OCI-LY7 (cell line): Measurements from ENCODE around the gene RBBP8NL.

Experiments used
- EZH2phosphoT487 ChIP-seq: fragments of 200-600 bp; sonication (generic); IDR thresholded peaks from 2 replicates; pipeline ENCODE4 v1.6.1; 2018; ENCODE audit warnings: low read depth, borderline replicate concordance, mild to moderate bottlenecking, mixed run types, antibody characterized with exemption, low read length, moderate library complexity, mixed read lengths
- TF ChIP-seq, protein P1 (sequence below): fragments of 200-600 bp; sonication (generic); conservative IDR thresholded peaks from 2 replicates; pipeline ENCODE4 v1.5.1; 2014; ENCODE audit warnings: mild to moderate bottlenecking, antibody characterized with exemption, low read length, moderate library complexity, mixed read lengths

DNA sequence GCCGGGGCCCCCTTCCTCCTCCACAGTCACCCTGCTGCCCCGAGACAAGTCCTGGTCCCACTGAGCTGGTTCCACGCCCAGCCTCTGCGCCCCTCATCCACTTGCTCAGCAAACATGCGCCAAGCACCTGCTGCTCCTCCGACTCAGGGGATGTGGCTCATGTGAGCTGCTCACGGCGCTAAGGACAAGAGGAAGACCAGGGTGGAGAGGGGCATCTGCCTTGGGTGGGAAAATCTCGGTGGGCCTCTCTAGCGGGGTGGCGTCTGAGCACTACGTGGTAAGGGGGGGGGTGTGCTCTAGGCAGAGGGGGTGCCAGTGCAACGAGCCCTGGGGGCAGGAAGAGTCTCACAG lies 64.8 kb downstream of the RBBP8NL start:
- no peak for TF ChIP-seq EZH2phosphoT487
- TF ChIP-seq, protein P1, sequence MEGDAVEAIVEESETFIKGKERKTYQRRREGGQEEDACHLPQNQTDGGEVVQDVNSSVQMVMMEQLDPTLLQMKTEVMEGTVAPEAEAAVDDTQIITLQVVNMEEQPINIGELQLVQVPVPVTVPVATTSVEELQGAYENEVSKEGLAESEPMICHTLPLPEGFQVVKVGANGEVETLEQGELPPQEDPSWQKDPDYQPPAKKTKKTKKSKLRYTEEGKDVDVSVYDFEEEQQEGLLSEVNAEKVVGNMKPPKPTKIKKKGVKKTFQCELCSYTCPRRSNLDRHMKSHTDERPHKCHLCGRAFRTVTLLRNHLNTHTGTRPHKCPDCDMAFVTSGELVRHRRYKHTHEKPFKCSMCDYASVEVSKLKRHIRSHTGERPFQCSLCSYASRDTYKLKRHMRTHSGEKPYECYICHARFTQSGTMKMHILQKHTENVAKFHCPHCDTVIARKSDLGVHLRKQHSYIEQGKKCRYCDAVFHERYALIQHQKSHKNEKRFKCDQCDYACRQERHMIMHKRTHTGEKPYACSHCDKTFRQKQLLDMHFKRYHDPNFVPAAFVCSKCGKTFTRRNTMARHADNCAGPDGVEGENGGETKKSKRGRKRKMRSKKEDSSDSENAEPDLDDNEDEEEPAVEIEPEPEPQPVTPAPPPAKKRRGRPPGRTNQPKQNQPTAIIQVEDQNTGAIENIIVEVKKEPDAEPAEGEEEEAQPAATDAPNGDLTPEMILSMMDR = no peak
